Pancreas (tissue), 10 donors: ENCODE results near the gene SLC27A2. TPM values are rescaled to one million over a fixed set of nuclear protein-coding genes. Genes with fewer than 3 reads are reported as not detected.

ENCODE experiments used
- ATAC-seq, 4 donors: fragments of 200-7000 bp; cut with Tn5 transposase; one replicate each; pipeline versions ENCODE4 v1.8.0 to v1.9.1; 2020; ENCODE audit warnings: mild to moderate bottlenecking in 4 of 4, moderate library complexity in 4 of 4
- DNase-seq, 6 donors: peaks; one replicate each; pipeline ENCODE4 v3.0.0-alpha.2; 2020
- FAIRE-seq: peaks from 2 replicates; lab custom pipeline; 2012; peaks lifted over from hg19 to GRCh38; lab: Jason Lieb, UNC
- H3K27ac ChIP-seq, 4 donors: fragments of 200-600 bp; sonication (generic); 1 replicate in 3 of 4; 2 replicates in 1 of 4; pipeline versions ENCODE4 v1.5.0 to v1.8.0; 2020
- H3K27me3 ChIP-seq, 4 donors: fragments of 200-600 bp; one replicate each; pipeline ENCODE4 v1.8.0; 2021
- H3K36me3 ChIP-seq, 3 donors: fragments of 200-600 bp; sonication (generic) in 1 of 3; one replicate each; pipeline versions ENCODE4 v1.5.0 to v1.8.0; 2020 to 2021
- H3K4me1 ChIP-seq, 3 donors: fragments of 200-600 bp; one replicate each; pipeline ENCODE4 v1.8.0; 2021
- H3K4me3 ChIP-seq, 4 donors: fragments of 200-600 bp; sonication (generic) in 2 of 4; one replicate each; pipeline versions ENCODE4 v1.5.0 to v1.8.0; 2020 to 2021
- H3K9me3 ChIP-seq, 4 donors: fragments of 200-600 bp; one replicate each; pipeline ENCODE4 v1.8.0; 2021
- CTCF ChIP-seq, 4 donors: fragments of 200-600 bp; sonication (generic) in 3 of 4; IDR thresholded peaks; one replicate each; pipeline versions ENCODE4 v1.5.0 to v1.8.0; 2021; ENCODE audit warnings: antibody characterized with exemption in 4 of 4
- WGBS, 2 donors: extraction: QIAGEN DNeasy Blood & Tissue Kit; methylation state at CpG; one replicate each; pipeline ENCODE4 v1.1.7; 2013; 5-methylcytosine and 5-hydroxymethylcytosine counted together
- intact Hi-C, 3 donors: fragments of 100-400 bp; cut with DNase I; formaldehyde crosslinking; loops; one replicate each; pipeline versions ENCODE4 v1.11.1 to v1.14.2; 2022
- polyA plus RNA-seq, 2 donors: library from polyadenylated mRNA; stranded (reverse); fragments of 200-250 nt; gene quantifications; one replicate each; pipeline ENCODE4 v1.2.3, GENCODE V29; 2013
- total RNA-seq, 6 donors: library from RNA; stranded (reverse); fragmentation: NEBNext Ultra II Directional in 4 of 6; extraction: Animal tissue kit (Norgen Biotek cat#: 25700) in 4 of 6; gene quantifications; one replicate each; pipeline versions ENCODE4 v1.2.1 to v1.2.4, GENCODE V29; 2021 to 2023
- donor health status: healthy with polysubstance abuse.
- donor health status: DM: no; HTN: no; CAD: no; lungs with moderate emphysema.
- donor health status: DM: no; HTN: no; CAD: no.
- donor health status: control.
- donor health status: control.
- donor health status: Bipolar disorder and iron deficiency.
- donor health status: DM: yes; HTN: yes; CAD: no.
- donor health status: DM: no; HTN: no; CAD: no.
- donor health status: DM: no; HTN: no; CAD: no.
- donor health status: DM: yes; HTN: yes; CAD: no.

The SLC27A2 gene
- total and polyA plus RNA-seq, 8 donors = 1.5 to 6.1 (median 3.2) TPM

- Histone ChIP-seq H3K27ac (no peak overlapping the region), H3K36me3 (no peaks in the 10 kb centered on the region), H3K4me3 (no peak overlapping the region), H3K9me3 (no peaks in the 10 kb centered on the region), H3K27me3 (no peaks in the 10 kb centered on the region), H3K4me1 (no peaks in the 10 kb centered on the region)
- no peak for FAIRE-seq
- intact Hi-C loops = no loop called here
- TF ChIP-seq CTCF (IDR thresholded peaks at IDR 0.05) = no peak
- no peak for ATAC-seq
- 66 to 74% methylated on average over 2 of the region's 2 CpGs for WGBS, 2 donors
- no peak for DNase-seq
Measured at GRCh38 chr15:50137893-50138292, 44.1 kb upstream of the SLC27A2 start.

DNA sequence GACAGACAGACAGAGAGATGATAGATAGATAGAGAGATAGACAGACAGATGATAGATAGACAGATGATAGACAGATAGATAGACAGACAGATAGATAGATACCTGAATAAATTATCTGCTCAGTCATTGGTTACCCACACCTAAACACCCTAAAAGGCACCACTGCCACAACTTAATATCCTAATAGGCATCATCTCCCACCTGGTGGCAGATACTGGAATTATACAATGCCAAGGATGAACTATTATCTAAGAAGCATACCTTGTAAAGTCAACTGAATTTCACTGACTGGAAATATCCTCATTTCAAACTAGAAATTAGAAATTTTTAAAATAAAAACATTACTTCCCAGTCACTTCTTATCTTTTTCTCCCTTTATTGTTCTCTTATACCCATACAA lies 43.6 kb upstream of the SLC27A2 start:
- H3K27me3 ChIP-seq = no peaks in the 10 kb centered on the region
- H3K27ac ChIP-seq = no peak overlapping the region
- no peak overlapping the region for H3K4me3 ChIP-seq
- no peaks in the 10 kb centered on the region for H3K4me1 ChIP-seq
- no peaks in the 10 kb centered on the region for H3K9me3 ChIP-seq
- DNase-seq (no peak), ATAC-seq (no peak), FAIRE-seq (no peak)
- H3K36me3 ChIP-seq = no peaks in the 10 kb centered on the region
- intact Hi-C loops = no loop called here
- no peak for TF ChIP-seq CTCF (IDR thresholded peaks at IDR 0.05)

GRCh38 chr15:50140098-50140497 lies 41.9 kb upstream of the SLC27A2 start:
- Histone ChIP-seq H3K4me3 (no peak overlapping the region), H3K27me3 (no peaks in the 10 kb centered on the region), H3K9me3 (no peaks in the 10 kb centered on the region), H3K36me3 (no peaks in the 10 kb centered on the region), H3K4me1 (no peaks in the 10 kb centered on the region), H3K27ac (no peak overlapping the region)
- TF ChIP-seq CTCF (IDR thresholded peaks at IDR 0.05) = no peak
- intact Hi-C loops = no loop called here
- DNase-seq = no peak
- 3% methylated on average over 1 of the region's 1 CpG for WGBS, 2 donors
- ATAC-seq = no peak
- FAIRE-seq = no peak

- ATAC-seq (no peak), DNase-seq (no peak), FAIRE-seq (no peak)
- no peak overlapping the region for H3K4me3 ChIP-seq
- TF ChIP-seq CTCF (IDR thresholded peaks at IDR 0.05) = no peak
- H3K4me1 ChIP-seq = no peaks in the 10 kb centered on the region
- intact Hi-C loops = no loop called here
- WGBS, 2 donors = 77 to 91% methylated on average over 3 of the region's 3 CpGs
- no peaks in the 10 kb centered on the region for H3K9me3 ChIP-seq
- no peaks in the 10 kb centered on the region for H3K36me3 ChIP-seq
- no peaks in the 10 kb centered on the region for H3K27me3 ChIP-seq
- no peak overlapping the region for H3K27ac ChIP-seq
Measured at GRCh38 chr15:50140983-50141382, 41.0 kb upstream of the SLC27A2 start.

- FAIRE-seq (no peak), ATAC-seq (no peak), DNase-seq (no peak)
- intact Hi-C loops = no loop called here
- H3K36me3 ChIP-seq = no peaks in the 10 kb centered on the region
- H3K9me3 ChIP-seq = no peaks in the 10 kb centered on the region
- H3K4me1 ChIP-seq = no peaks in the 10 kb centered on the region
- 58 to 73% methylated on average over 5 of the region's 5 CpGs for WGBS, 2 donors
- H3K27ac ChIP-seq = no peak overlapping the region
- TF ChIP-seq CTCF (IDR thresholded peaks at IDR 0.05) = no peak
- H3K4me3 ChIP-seq = no peak overlapping the region
- no peaks in the 10 kb centered on the region for H3K27me3 ChIP-seq
Measured at GRCh38 chr15:50141856-50142255, 40.1 kb upstream of the SLC27A2 start.
